Measurements from ENCODE around the gene POLE.

POLE gene

DNA sequence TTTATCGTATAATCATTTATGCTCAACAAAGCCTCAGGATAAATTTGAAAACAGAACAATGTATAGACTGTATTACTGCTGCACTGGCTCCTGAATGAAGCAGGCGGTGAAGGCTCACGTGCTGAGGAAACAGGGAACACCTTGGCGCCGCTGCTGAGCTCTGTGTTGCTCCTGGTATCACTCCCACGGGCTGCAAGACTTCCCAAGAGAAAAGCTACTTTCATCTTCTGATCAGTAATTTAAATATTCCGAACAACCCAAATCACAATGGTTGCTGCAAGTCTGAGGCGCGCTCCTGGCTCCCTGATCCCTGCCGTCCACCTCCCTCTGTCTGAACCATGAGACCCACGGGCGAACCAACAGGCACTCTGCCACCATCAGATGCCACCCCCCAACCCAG lies 39.2 kb upstream of the POLE start:
- Histone ChIP-seq H3K9me3 (ENCODE audit: insufficient read depth, low read length, severe bottlenecking) (no peaks in the 10 kb centered on the region), H3K4me1 (ENCODE audit: insufficient read depth, low read length) (no peaks in the 10 kb centered on the region), H2AFZ (ENCODE audit: low read depth, low read length) (no peak overlapping the region), H3K79me2 (ENCODE audit: insufficient read depth, low read length) (peaks cover 19% of the 10 kb centered on the region), H3K4me2 (ENCODE audit: insufficient read depth, low read length) (no peak overlapping the region), H3K4me3 (ENCODE audit: low read depth in 1 of 2, low read length in 2 of 2) (no peak overlapping the region), H3K9ac (ENCODE audit: low read depth, low read length) (no peak overlapping the region), H4K20me1 (ENCODE audit: insufficient read depth, low read length) (peaks cover 60% of the 10 kb centered on the region), H3K27me3 (ENCODE audit: insufficient read depth, low read length, poor library complexity) (no peaks in the 10 kb centered on the region), H3K36me3 (ENCODE audit: insufficient read depth, low read length) (peaks cover 89% of the 10 kb centered on the region), H3K27ac (ENCODE audit: low read length) (no peak overlapping the region)
- ATAC-seq (ENCODE audit: insufficient read depth, low read depth) (no peak), DNase-seq (no peak)
- TF ChIP-seq, protein P1, sequence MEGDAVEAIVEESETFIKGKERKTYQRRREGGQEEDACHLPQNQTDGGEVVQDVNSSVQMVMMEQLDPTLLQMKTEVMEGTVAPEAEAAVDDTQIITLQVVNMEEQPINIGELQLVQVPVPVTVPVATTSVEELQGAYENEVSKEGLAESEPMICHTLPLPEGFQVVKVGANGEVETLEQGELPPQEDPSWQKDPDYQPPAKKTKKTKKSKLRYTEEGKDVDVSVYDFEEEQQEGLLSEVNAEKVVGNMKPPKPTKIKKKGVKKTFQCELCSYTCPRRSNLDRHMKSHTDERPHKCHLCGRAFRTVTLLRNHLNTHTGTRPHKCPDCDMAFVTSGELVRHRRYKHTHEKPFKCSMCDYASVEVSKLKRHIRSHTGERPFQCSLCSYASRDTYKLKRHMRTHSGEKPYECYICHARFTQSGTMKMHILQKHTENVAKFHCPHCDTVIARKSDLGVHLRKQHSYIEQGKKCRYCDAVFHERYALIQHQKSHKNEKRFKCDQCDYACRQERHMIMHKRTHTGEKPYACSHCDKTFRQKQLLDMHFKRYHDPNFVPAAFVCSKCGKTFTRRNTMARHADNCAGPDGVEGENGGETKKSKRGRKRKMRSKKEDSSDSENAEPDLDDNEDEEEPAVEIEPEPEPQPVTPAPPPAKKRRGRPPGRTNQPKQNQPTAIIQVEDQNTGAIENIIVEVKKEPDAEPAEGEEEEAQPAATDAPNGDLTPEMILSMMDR (IDR thresholded peaks at IDR 0.05; ENCODE audit: borderline replicate concordance, extremely low read depth, low read length, poor library complexity, severe bottlenecking) = no peak
- no peak for TF ChIP-seq EZH2 (IDR thresholded peaks at IDR 0.05; ENCODE audit: borderline replicate concordance, low read depth, low read length, severe bottlenecking)

DNA sequence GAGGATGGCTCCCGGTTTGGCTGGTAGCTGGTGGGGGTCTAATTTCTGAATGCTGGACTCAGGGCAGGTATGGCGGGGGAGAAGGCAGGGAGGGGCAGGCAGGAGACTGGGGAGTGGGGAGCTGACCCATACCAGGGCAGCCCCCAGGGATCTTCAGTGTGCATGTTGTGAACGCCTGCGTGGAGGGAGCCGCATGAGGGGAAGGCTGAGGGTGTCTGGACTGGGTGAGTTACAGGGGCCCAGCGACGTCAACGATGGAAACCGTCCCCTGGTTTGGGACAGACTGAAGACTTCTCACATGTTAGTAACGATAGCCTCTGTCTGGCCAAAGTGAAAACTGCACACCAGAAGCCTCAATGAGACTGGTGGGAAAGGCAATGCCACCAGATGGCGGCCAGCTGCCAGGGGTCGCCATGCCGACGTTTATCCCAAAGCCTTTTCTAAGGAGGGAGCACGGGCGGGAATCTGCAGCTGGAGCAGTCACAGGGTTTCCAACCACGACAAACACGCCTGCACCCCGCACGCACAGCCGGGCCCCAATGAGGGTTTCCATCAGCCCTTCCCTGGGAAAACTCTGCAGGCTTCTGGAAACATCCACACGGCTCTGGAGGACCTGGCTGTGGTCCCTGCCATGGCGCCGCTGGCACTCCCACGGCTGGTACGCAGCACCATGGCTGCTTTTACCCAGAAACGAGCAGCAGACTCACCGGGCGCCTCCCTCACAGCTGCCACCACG lies 37.5 kb upstream of the POLE start:
- Histone ChIP-seq H3K4me2 (ENCODE audit: insufficient read depth, low read length) (no peak overlapping the region), H3K4me1 (ENCODE audit: insufficient read depth, low read length) (no peaks in the 10 kb centered on the region), H4K20me1 (ENCODE audit: insufficient read depth, low read length) (peaks cover 62% of the 10 kb centered on the region), H3K36me3 (ENCODE audit: insufficient read depth, low read length) (peaks cover 87% of the 10 kb centered on the region), H3K27ac (ENCODE audit: low read length) (no peak overlapping the region), H3K27me3 (ENCODE audit: insufficient read depth, low read length, poor library complexity) (no peaks in the 10 kb centered on the region), H2AFZ (ENCODE audit: low read depth, low read length) (no peak overlapping the region), H3K4me3 (ENCODE audit: low read depth in 1 of 2, low read length in 2 of 2) (no peak overlapping the region), H3K79me2 (ENCODE audit: insufficient read depth, low read length) (peaks cover 26% of the 10 kb centered on the region), H3K9ac (ENCODE audit: low read depth, low read length) (no peak overlapping the region), H3K9me3 (ENCODE audit: insufficient read depth, low read length, severe bottlenecking) (no peaks in the 10 kb centered on the region)
- ATAC-seq (ENCODE audit: insufficient read depth, low read depth) (no peak), DNase-seq (no peak)
- no peak for TF ChIP-seq EZH2 (IDR thresholded peaks at IDR 0.05; ENCODE audit: borderline replicate concordance, low read depth, low read length, severe bottlenecking)

DNA sequence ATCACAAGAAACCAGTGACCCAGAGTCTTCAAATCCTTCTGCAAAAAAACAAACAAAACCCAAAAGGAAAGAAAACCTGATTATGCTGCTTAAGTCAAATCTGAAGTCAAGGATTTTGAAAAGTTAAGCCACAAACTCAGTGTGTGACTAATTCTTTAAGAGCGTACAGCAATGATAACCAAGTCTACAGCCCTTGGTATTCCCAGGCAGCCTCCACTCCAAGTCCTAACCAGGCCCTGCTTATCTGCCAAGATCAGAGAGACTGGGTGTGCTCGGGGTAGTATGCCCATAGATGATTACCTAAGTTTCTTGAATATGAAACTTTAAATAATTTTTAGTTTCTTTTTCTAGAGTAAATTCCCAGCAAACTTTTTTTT lies 36.6 kb upstream of the POLE start:
- H3K9ac ChIP-seq (ENCODE audit: low read depth, low read length) = no peak overlapping the region
- peaks cover 68% of the 10 kb centered on the region for H4K20me1 ChIP-seq (ENCODE audit: insufficient read depth, low read length)
- H3K27ac ChIP-seq (ENCODE audit: low read length) = no peak overlapping the region
- H2AFZ ChIP-seq (ENCODE audit: low read depth, low read length) = no peak overlapping the region
- ATAC-seq (ENCODE audit: insufficient read depth, low read depth) (no peak), DNase-seq (no peak)
- H3K4me1 ChIP-seq (ENCODE audit: insufficient read depth, low read length) = no peaks in the 10 kb centered on the region
- TF ChIP-seq, protein P1 (IDR thresholded peaks at IDR 0.05; ENCODE audit: borderline replicate concordance, extremely low read depth, low read length, poor library complexity, severe bottlenecking) = no peak
- TF ChIP-seq EZH2 (IDR thresholded peaks at IDR 0.05; ENCODE audit: borderline replicate concordance, low read depth, low read length, severe bottlenecking) = no peak
- no peaks in the 10 kb centered on the region for H3K27me3 ChIP-seq (ENCODE audit: insufficient read depth, low read length, poor library complexity)
- no peak overlapping the region for H3K4me3 ChIP-seq (ENCODE audit: low read depth in 1 of 2, low read length in 2 of 2)
- no peaks in the 10 kb centered on the region for H3K9me3 ChIP-seq (ENCODE audit: insufficient read depth, low read length, severe bottlenecking)
- H3K4me2 ChIP-seq (ENCODE audit: insufficient read depth, low read length) = no peak overlapping the region
- H3K36me3 ChIP-seq (ENCODE audit: insufficient read depth, low read length) = peaks cover 90% of the 10 kb centered on the region
- peaks cover 24% of the 10 kb centered on the region for H3K79me2 ChIP-seq (ENCODE audit: insufficient read depth, low read length)

DNA sequence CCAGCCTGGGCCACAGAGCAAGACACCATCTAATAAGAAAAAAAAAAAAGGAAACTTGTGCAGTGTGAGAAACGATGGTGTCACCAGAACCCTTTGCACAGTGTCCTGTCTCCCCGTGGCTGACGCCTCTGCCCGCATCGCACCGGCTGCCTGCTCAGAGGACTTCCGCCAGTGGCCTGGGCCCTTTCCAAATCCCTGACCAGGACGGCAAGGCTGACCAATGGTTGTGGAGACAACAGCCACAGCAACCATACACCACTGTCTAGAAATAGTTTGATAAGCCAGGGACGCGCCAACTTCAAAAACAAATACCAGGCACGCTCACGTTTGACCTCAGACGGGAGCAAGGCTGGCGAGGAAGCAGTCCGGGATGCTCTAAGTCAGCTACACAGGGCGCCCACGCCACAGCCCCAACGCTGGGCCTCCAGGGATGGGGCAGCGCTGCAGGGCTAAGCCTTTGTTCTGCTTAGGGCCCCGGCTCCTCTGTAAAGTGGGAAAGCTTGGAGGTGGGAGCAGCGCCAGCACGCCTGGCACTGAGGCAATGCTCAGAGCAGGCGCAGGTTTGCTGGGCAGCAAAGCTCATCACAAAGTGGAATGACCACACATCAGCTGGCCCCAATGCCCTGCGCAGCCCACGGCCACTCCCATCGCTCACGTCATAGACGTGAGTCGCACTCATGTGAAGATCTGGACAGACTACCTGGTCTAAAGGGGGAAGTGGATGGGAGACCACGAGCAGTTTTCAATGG lies 36.0 kb upstream of the POLE start:
- DNase-seq = no peak
- TF ChIP-seq, protein P1 (IDR thresholded peaks at IDR 0.05; ENCODE audit: borderline replicate concordance, extremely low read depth, low read length, poor library complexity, severe bottlenecking) = no peak
- TF ChIP-seq EZH2 (IDR thresholded peaks at IDR 0.05; ENCODE audit: borderline replicate concordance, low read depth, low read length, severe bottlenecking) = no peak
- peaks cover 19% of the 10 kb centered on the region for H3K79me2 ChIP-seq (ENCODE audit: insufficient read depth, low read length)
- no peak overlapping the region for H3K27ac ChIP-seq (ENCODE audit: low read length)
- H3K4me1 ChIP-seq (ENCODE audit: insufficient read depth, low read length) = no peaks in the 10 kb centered on the region
- no peak overlapping the region for H3K4me3 ChIP-seq (ENCODE audit: low read depth in 1 of 2, low read length in 2 of 2)
- no peaks in the 10 kb centered on the region for H3K9me3 ChIP-seq (ENCODE audit: insufficient read depth, low read length, severe bottlenecking)
- no peak for ATAC-seq (ENCODE audit: insufficient read depth, low read depth)
- H3K4me2 ChIP-seq (ENCODE audit: insufficient read depth, low read length) = no peak overlapping the region
- no peaks in the 10 kb centered on the region for H3K27me3 ChIP-seq (ENCODE audit: insufficient read depth, low read length, poor library complexity)
- H2AFZ ChIP-seq (ENCODE audit: low read depth, low read length) = no peak overlapping the region
- H3K36me3 ChIP-seq (ENCODE audit: insufficient read depth, low read length) = peaks cover 87% of the 10 kb centered on the region
- no peak overlapping the region for H3K9ac ChIP-seq (ENCODE audit: low read depth, low read length)
- peaks cover 66% of the 10 kb centered on the region for H4K20me1 ChIP-seq (ENCODE audit: insufficient read depth, low read length)

Measured in DND-41 (cell line).